Testis (tissue), 2 donors: ENCODE results near the gene CERK.

Experiments used
- POLR2A ChIP-seq: fragments of 450-650 bp; IDR thresholded peaks from one replicate; pipeline ENCODE4 v1.6.1; 2017; ENCODE audit warnings: antibody characterized with exemption, mild to moderate bottlenecking, moderate library complexity
- TF ChIP-seq, protein P1 (sequence below), 3 experiments: fragments of 450-650 bp in 2 of 3; fragments of 200-600 bp in 1 of 3; sonication (generic) in 1 of 3; IDR thresholded peaks; one replicate each; pipeline ENCODE4 v1.5.1; 2016 to 2019; ENCODE audit warnings: antibody characterized with exemption in 3 of 3, mild to moderate bottlenecking in 2 of 3, moderate library complexity in 1 of 3

DNA sequence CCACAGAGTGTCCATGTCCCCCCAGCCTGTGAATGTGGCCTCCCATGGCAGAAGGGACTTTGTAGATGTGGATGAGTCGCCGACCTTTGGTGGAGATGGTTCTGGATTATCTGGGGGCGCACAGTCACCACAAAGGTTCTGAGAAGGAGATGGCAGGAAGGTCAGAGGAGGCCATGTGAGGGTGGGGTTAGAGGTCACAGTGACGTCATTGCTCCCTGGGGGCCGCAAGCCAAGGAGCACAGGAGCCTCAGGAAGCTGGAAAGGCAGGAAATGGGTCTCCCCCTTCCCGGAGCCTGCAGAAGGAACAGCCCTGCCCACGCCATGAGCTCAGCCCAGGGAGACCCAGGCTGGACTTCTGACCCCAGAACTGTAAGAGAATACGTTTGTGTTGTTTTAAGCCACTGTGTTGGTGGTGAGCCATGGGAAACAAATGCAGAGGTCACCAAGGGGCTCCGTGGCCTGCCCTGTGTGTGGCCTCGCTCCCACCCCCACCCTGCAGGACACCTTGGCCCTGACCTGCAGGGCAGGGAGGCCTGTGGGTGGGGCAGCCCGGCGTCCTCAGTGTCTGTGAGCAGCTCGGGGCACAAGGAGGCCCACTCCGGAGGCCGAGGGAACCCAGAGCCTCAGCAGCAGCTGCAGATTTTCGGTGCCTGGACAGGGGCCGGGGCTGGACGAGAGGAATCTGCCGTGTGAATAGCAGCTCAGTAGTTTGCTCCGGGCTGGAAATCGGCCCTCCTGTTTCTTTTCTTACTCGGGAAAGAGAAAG is 85.8 kb downstream of the CERK start:
- TF ChIP-seq, protein P1, sequence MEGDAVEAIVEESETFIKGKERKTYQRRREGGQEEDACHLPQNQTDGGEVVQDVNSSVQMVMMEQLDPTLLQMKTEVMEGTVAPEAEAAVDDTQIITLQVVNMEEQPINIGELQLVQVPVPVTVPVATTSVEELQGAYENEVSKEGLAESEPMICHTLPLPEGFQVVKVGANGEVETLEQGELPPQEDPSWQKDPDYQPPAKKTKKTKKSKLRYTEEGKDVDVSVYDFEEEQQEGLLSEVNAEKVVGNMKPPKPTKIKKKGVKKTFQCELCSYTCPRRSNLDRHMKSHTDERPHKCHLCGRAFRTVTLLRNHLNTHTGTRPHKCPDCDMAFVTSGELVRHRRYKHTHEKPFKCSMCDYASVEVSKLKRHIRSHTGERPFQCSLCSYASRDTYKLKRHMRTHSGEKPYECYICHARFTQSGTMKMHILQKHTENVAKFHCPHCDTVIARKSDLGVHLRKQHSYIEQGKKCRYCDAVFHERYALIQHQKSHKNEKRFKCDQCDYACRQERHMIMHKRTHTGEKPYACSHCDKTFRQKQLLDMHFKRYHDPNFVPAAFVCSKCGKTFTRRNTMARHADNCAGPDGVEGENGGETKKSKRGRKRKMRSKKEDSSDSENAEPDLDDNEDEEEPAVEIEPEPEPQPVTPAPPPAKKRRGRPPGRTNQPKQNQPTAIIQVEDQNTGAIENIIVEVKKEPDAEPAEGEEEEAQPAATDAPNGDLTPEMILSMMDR (IDR thresholded peaks at IDR 0.05): no peak
- TF ChIP-seq POLR2A: no peak
